HG03066 (cell line): ENCODE data around the gene ABCG8.

Experiments used
- ATAC-seq: cut with Tn5 transposase; IDR thresholded peaks from one replicate; pipeline ENCODE4 v1.9.1; 2021; ENCODE audit warnings: low read depth; ENCODE audit not compliant: unreplicated experiment

ABCG8 gene

DNA sequence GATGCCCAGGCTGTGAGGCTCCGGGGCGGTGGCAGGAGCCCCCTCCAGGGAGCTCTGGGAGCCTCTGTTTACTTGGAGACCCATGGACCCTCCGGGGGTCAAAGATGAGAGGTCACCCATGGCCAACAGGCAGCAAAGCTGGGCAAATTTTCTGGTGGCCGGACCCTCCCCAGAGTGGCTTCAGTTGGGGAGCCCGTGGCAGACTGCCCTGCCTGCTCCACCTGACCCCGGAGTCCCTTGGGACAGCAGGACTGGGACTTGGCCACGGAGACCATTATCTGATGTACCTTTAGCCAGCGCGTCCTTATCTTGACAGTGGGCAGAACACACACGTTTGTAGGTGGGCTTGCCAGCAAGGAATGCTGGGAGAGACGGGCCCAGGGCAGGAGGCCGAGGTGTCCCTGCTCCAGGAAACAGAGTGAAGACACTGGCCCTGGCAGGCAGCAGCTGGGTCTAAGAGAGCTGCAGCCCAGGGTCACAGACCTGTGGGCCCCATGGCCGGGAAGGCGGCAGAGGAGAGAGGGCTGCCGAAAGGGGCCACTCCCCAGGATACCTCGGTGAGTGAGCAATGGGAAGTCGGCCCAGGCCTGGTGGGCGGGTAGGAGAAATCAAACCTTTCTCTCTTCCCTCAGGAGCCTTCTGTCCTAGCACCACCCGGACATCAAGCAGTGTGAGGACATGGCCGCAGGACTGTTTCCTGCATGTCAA is at the start of gene ABCG8, which contains the start of gene ABCG5:
ABCG8 (plus strand) TSS at position 412 of the 708 bp plus-strand sequence; CDS start at position 495, 83 bp downstream.
ABCG5 (minus strand) TSS at position 280 of the 708 bp plus-strand sequence; CDS start at position 120, 160 bp downstream.
- ATAC-seq, result no peak

DNA sequence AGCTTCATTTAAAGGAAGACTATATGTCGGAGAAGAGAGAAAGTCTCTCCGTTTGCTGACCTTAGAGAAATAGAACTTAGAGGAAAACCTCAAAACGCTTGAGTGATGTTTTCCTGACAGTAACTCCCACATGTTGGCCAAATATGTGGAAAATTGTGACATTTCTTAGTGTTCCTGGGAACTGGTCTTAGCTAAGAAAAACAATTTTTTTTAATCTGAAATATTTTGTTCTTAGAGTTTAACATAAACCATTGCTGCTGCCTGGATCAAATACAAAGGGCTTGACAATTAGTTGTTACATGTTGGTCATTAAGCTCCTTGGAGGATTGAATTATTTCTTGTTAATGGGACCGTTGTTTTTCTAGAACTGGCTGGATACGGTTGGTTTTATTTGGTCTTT is 48.6 kb upstream of the ABCG8 start:
- no peak for ATAC-seq

DNA sequence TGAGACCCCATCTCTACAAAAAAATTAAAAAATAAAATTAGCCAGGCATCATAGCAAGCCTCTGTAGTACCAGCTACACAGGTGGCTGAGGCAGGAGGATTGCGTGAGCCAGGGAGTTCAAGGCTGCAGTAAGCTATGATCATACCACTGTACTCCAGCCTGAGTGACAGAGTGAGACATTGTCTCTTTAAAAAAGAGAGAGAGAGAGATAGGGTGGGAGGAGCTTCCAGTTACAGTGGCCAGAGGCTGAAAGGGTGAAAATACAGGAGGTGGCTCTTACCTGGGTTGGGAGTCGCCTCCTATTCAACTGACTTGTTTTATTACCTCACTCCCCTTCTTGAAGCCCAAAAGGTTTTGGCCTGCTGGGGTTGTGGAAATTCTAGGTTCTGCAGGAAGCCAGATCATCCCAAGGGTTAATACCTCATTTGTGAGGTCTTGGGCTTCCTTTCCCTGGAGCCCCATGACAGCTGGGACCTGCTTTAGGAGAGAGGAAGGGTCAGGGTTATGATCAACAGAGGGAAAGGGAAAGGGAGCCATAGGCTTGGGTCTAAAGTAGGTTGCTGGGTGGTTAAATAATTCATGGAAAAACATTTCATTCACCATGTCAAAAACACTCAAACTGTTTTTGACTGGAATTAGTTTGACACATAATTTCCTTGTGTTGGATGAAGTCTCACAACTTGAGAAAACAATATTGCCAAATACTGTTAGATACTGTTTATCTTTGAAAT is 47.6 kb upstream of the ABCG8 start:
- no peak for ATAC-seq

DNA sequence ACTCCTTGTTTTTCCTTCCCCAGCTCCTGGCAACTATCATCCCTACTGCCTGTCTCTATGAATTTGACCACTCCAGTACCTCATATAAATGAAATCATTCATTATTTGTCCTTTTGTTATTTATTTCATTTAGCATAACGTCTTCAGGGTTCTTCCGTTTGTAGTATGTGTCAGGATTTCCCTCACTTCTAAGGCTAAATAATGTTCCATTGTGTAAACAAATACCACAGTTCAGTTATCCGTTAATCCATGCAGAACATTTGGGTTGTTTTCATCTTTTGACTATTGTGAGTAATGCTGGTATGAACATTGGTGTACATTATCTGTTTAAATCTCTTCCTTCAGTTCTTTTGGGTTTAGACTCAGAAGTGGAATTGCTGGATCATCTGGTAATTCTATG is 46.1 kb upstream of the ABCG8 start:
- ATAC-seq, result no peak

DNA sequence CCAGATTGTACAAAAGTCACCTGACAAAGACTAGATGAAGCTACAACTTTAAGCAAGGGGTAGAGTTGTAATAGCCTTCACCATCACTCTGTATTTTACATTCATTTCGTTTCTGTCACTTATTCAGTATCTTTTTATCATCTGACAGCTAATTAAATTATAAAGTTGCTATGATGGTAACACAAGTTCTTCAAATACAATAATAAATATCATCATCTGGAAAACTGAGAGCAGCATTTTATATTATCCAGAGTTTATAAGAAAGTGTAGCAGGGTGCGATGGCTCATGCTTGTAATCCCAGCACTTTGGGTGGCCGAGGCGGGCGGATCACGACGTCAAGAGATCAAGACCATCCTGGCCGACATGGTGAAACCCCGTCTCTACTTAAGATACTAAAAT is 43.8 kb upstream of the ABCG8 start:
- ATAC-seq, result no peak

DNA sequence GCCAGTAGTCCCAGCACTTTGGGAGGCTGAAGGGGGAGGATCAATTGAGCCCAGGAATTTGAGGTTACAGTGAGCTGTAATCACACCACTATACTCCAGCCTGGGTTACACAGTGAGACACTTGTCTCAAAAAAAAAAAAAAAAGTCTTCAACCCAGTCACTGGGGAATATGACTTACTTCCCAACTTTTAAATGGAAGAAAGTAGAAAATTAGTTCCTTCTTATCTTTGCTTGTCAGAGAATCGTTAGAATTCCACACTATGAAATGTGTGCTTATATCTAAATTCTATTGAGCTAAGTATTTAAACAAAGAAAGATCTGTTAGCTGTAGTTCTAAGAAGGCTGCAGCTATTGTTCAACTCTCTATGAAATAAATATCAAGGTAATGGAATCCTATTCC is 42.6 kb upstream of the ABCG8 start:
- ATAC-seq, result no peak

DNA sequence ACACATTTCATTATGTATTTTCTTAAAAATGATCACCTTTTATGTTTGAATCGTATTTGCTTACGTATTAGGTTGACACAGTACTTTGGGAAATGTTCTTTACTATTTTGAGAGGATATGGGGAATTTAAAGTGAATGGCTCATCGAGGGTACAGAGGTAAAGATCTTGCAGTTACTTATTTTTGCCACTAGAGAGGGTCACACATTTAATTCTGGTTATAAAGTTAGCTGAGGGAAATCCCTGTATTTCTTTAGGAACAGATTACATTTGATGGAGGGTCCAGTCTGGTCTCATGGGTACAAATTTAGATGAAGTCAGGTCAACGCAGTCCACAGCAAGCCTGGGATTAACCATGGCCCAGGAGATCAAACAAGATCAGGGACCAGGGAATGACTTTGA is 40.5 kb upstream of the ABCG8 start:
- no peak for ATAC-seq

DNA sequence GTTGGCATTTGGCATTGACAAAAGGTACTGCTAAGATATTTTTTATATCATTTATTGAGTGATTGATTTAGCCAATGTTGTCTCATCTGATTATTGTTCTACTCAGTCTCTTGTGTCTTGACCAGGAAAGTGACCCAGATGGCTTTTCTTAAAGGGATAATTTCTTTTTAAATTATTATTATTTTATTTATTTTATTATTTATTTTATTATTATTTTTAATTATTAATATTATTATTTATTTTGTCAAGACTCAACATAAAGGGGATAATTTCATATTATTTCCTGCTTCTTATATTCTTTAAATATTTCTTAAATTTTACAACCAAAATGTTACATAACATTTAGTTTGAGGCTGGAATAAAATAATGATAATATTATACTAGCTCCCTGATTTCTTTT is 37.9 kb upstream of the ABCG8 start:
- no peak for ATAC-seq

DNA sequence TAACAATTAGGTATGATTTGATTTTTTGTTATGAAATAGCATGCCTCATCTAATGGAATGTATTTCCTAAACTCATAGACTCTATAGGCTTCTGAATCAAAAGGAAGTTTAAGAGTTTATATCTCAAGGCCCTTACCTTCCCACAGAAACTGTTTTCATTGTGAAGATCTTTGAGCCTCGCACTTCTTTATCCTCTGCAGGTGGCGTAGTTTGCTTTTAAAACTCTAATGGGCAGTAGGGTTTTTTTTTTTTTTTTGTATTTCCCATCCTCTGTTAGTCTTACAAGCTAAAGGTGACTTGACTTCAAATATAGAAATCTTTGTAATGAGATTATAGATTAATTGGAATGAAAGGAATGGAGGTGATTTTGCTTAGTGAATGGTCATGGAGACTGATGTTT is 36.6 kb upstream of the ABCG8 start:
- no peak for ATAC-seq

DNA sequence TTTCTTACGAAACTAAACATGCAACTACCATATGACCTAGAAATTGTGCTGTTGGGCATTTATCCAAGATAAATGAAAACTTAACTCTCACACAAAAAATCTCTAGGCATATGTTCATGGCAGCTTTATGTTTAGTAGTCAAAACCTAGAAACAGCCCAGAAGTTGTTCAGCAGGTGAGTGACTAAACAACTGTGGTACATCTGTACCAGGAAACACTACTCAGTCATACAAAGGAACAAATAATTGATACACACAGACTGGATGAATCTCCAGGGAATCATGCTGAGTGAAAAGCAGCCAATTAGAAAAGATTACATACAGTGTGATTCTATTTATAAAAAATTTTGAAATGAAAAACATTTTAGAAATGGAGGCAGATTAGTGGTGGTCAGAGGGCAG is 35.7 kb upstream of the ABCG8 start:
- no peak for ATAC-seq

DNA sequence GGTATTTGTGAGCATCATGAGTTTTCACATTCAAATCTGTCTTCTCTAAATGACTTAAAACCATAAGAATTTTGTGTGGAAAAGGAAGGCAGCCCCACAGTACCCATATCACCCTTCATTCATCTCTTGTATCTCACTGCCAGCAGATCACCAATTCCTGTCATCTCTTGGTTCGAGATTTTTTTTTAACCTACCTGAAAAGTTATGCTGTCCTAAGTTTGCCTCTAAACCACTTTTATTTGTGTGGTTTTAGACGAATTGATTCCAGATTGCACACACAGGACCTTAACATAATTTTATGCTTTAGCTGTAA is 32.1 kb upstream of the ABCG8 start:
- ATAC-seq, result no peak

DNA sequence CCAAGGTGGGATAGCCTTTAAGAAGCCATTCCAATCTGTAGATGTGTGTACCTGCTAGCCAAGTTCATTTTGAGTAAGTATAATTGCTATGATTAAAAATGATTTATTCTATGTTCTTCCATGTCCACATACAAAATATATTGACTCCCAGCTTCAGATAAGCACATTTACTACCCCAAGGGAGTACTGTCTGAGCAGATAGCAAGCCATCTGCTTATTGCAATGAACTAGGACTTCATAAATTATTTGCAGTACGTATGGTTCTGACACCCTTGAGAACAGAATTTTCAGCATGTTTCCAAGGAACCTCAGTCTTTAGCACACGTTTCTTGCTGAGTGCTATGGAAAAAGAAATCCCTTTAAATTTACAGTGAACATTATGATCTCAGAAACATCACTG is 28.3 kb upstream of the ABCG8 start:
- no peak for ATAC-seq

DNA sequence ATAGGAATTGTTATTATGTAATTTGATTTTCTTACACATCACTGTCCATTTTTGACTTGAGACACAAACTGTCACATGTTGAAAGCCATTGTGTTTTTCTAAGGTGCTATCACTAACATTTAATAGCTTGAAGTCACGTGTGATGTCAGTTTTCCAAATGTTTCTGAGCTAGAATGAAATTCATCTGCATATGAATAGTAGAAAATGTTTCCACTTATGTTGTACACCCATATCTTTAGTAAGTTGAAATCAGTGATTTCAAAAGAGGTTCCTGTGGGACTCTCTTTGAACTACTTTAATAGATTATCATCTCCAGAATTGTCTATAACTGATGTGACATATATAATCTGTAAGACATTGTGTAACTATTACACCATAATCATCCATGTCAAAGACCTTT is 27.9 kb upstream of the ABCG8 start:
- no peak for ATAC-seq

DNA sequence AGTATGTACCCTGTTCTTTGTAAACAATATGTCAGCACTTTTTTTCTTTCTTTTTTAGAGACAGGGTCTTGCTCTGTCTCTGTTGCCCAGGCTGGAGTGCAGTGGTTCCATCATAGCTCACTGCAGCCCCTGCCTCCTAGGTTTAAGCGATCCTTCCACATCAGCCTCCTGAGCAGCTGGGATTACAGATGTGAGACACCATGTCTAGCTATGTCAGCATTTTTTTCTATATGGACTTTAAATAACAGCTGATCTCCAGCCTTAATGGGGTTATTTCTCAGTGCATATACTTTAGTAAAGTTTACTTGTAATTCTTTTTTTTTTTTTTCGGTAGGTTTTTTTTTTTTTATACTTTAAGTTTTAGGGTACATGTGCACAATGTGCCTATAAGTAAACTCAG is 26.8 kb upstream of the ABCG8 start:
- no peak for ATAC-seq

DNA sequence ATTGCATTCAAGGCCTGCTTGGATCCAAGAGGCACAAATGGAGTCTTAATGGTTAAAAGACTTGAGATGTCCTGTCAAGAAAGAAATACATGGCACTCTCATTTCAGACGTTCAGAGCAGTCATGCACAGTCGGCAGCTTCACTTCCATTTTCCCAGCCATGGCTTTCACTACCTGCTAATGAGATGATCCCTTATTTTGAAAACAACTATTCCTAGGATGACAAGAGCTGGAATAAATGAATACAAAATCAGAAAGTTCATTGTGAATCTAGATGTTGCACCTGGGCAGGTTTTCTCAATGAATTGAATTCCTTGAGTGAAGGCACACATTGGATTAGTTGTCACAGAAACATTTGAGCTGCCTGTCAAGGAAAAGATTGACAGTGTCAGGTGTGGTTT is 25.8 kb upstream of the ABCG8 start:
- ATAC-seq, result no peak

DNA sequence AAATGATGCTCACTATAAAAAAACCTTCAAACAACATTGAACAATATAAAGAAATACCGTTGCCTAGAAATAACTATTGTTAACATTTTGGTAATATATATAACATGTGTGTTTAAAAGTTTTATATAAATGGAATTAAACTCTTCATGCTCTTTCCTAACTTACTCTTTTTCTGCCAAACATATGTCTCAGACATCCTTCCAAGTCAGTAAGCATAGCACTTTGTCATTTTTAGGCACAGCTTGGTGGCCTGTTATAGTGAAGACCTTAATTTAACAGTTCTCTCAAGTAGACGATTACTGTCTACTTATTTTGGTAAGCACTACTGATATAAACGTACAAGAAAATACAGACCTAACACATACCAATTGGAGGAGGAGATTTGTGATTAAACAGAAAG is 24.1 kb upstream of the ABCG8 start:
- no peak for ATAC-seq

DNA sequence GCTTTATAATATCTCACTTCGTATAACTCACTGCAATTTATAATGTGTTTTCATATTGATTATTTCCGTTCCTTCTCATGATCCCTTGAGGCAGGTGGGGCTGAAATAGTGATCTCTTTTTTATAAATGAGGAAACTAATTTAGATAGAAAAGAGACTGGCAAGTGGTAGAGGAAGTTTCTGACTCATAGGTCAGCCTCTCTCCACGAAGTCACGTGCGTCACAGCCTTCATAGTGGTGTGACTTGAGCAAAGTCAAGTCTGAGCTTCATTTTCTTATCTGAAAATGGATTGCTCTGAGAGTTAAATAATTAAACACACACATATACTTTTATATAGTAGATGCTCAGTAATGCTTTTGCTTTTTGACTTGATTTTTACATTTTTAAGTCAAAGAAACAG is 20.0 kb upstream of the ABCG8 start:
- no peak for ATAC-seq

DNA sequence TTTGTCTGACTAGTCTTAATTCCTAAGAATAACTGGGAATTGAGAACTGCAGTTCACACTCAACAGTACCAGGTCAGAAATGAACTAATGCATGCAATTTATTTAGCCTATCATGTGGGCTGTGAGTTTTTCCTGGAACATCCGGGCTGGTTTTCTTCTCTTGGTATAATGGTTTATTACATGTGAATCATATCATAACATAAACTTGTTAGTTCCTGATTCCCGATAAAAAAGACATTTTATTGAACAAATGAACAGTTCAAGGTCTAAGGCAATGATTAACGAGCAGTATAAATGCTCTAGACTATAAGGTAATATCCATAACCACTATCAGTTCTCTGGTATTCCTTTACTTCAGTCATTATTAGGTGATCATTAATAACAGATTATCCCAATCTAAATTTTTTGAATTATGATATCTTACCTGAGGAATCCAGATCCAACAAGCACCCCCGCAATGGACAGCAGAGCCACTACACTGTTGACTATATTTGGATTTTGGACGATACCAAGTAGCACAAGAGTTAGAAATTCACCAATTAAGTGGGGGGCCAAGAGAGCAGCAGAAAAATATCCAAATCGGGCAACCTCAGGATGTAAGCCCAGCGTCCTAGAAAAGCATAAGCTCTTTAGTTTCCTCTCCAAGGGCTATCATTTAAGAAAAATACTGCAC is 19.1 kb upstream of the ABCG8 start:
- ATAC-seq, result no peak

DNA sequence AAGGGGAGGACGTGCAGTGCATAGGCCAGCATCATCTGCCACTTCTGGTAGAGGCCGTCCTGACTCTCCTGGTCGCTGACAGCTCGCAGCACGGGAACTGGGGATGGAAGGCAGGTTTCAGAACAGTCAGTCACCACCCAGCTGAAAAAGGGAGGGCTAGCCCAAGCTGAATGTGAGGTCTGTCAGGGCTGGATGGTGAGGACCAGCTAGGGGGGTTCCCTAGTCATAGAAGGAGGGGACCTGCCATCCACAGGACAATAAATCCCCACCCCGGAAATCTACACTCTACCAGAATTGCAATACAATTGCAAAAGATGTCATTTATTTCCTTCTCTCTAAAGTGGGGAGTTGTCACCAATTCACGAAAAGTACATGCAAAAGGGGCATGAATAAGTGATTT is 15.9 kb upstream of the ABCG8 start:
- no peak for ATAC-seq

DNA sequence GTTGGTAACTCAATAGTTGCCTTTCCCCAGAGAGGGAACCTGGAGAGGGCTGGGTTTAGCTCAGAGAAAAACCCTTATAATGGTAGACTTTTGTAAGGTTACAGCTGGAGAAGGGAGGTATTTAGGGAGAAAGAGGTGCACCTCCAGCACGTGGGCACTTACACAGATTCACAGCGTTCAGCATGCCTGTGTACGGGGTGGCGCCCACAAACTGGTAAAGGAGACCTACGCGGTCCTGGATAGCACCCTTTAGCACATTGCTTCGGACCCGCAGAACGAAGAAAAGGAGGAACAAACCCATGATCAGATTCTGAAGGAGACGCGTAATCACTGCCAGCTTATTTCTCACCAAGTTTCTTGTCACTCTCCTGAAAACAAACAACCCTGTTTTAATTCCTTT is 15.0 kb upstream of the ABCG8 start:
- no peak for ATAC-seq

DNA sequence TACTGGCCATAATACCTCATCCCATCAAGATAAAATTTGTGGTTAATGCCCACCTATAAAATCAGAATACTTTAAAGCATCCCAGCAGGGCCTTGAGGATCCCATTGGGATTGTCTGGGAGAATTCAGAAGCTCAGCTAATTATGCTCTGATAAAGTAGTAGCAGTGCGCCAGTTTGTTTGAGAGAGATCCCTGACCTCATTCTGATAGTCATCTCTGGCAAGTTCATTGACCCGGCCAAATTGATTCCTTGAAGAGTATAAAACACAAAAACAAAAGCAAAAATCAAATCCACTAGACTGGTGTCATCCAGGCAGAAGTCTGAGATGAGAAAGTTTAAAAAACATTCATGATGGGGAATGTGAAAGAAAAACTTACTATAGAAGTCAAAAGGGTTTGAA is 14.3 kb upstream of the ABCG8 start:
- no peak for ATAC-seq

DNA sequence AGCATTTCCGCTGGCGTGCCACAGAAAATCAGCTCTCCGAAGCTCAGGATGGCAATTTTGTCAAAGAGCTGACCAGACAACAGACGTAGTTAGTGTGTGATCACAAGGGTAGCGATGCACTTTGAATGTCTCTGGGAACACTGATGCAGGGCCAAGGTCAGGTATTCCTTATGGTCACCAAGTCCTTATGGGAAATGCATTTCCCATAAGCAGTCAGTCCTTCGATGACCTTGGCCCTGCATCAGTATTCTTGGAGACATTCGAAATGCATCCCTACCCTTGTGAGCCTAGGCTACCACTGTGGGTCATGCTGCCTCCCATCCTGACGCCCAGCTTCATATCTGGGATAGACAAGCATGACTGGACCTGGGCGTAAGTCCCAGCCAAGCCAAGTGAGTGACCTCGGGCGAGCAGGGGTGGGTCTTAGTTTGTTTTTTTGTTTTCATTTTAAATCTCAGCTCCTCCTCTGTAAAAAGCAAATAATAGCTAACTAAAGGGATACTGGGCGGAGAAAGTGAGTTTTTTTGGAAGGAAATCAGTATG is 13.7 kb upstream of the ABCG8 start:
- ATAC-seq, result no peak
